H9 (cell line): ENCODE results near the gene RAET1G. TPM values are rescaled to one million over a fixed set of nuclear protein-coding genes. Genes with fewer than 3 reads are reported as not detected.

Experiments used
- DNase-seq: peaks from one replicate; pipeline ENCODE4 v3.0.0-alpha.2; 2017
- H2AFZ ChIP-seq: one replicate; pipeline ENCODE4 v1.6.1; 2013; ENCODE audit warnings: mild to moderate bottlenecking, low read length, control low read depth, moderate library complexity
- H2AK5ac ChIP-seq: 2 replicates; pipeline ENCODE4 v1.6.1; 2013; ENCODE audit warnings: low read length, control low read depth, mixed read lengths; ENCODE audit not compliant: insufficient read length
- H2BK120ac ChIP-seq: one replicate; pipeline ENCODE4 v1.6.1; 2013; ENCODE audit warnings: low read depth, mild to moderate bottlenecking, low read length, control low read depth, inconsistent platforms; ENCODE audit not compliant: poor library complexity, severe bottlenecking
- H2BK12ac ChIP-seq: 2 replicates; pipeline ENCODE4 v1.6.1; 2013; ENCODE audit warnings: low read length, control low read depth, mixed read lengths, low read depth; ENCODE audit not compliant: insufficient read length
- H2BK15ac ChIP-seq: 2 replicates; pipeline ENCODE4 v1.6.1; 2013; ENCODE audit warnings: low read depth, low read length, control low read depth
- H2BK20ac ChIP-seq: one replicate; pipeline ENCODE4 v1.6.1; 2013; ENCODE audit warnings: low read depth, mild to moderate bottlenecking, low read length, control low read depth, inconsistent platforms; ENCODE audit not compliant: poor library complexity, severe bottlenecking
- H2BK5ac ChIP-seq: 2 replicates; pipeline ENCODE4 v1.6.1; 2013; ENCODE audit warnings: low read length, control low read depth, mixed read lengths; ENCODE audit not compliant: insufficient read length
- H3K14ac ChIP-seq: 2 replicates; pipeline ENCODE4 v1.6.1; 2013; ENCODE audit warnings: low read length, control low read depth; ENCODE audit not compliant: insufficient read depth
- H3K18ac ChIP-seq: 2 replicates; pipeline ENCODE4 v1.6.1; 2013; ENCODE audit warnings: low read depth, mild to moderate bottlenecking, mixed read lengths, low read length, control low read depth; ENCODE audit not compliant: insufficient read length
- H3K23ac ChIP-seq: 2 replicates; pipeline ENCODE4 v1.6.1; 2013; ENCODE audit warnings: low read length, control low read depth, mixed read lengths, low read depth; ENCODE audit not compliant: insufficient read length
- H3K23me2 ChIP-seq: 2 replicates; pipeline ENCODE4 v1.6.1; 2013; ENCODE audit warnings: low read depth, mild to moderate bottlenecking, mixed read lengths, low read length, control low read depth; ENCODE audit not compliant: insufficient read length, poor library complexity, severe bottlenecking
- H3K27ac ChIP-seq: 2 replicates; pipeline ENCODE4 v1.5.1; 2013; ENCODE audit warnings: low read length, control low read depth, mixed read lengths, low read depth; ENCODE audit not compliant: insufficient read length
- H3K27me3 ChIP-seq: 2 replicates; pipeline ENCODE4 v1.6.1; 2013; ENCODE audit warnings: low read length, control low read depth, inconsistent platforms; ENCODE audit not compliant: insufficient read depth
- H3K4ac ChIP-seq: 2 replicates; pipeline ENCODE4 v1.6.1; 2013; ENCODE audit warnings: low read depth, mild to moderate bottlenecking, control low read depth, inconsistent platforms, low read length, moderate library complexity
- H3K4me1 ChIP-seq: 2 replicates; pipeline ENCODE4 v1.6.1; 2013; ENCODE audit warnings: low read length, control low read depth, inconsistent platforms; ENCODE audit not compliant: insufficient read depth
- H3K4me2 ChIP-seq: 2 replicates; pipeline ENCODE4 v1.6.1; 2013; ENCODE audit warnings: low read length, control low read depth, mixed read lengths; ENCODE audit not compliant: insufficient read length, insufficient read depth
- H3K56ac ChIP-seq: 2 replicates; pipeline ENCODE4 v1.6.1; 2013; ENCODE audit warnings: low read depth, mild to moderate bottlenecking, mixed read lengths, low read length, control low read depth; ENCODE audit not compliant: insufficient read length
- H3K79me1 ChIP-seq: 2 replicates; pipeline ENCODE4 v1.6.1; 2013; ENCODE audit warnings: low read depth, mild to moderate bottlenecking, moderate library complexity, low read length, control low read depth, inconsistent platforms; ENCODE audit not compliant: insufficient read depth, poor library complexity, severe bottlenecking
- H3K79me2 ChIP-seq: 2 replicates; pipeline ENCODE4 v1.6.1; 2013; ENCODE audit warnings: low read length, control low read depth, inconsistent platforms; ENCODE audit not compliant: insufficient read depth
- H3K9ac ChIP-seq: 2 replicates; pipeline ENCODE4 v1.6.1; 2013; ENCODE audit warnings: low read length, control low read depth, mixed read lengths; ENCODE audit not compliant: insufficient read length; ENCODE audit errors: extremely low read depth
- H3K9me3 ChIP-seq: one replicate; pipeline ENCODE4 v1.6.1; 2013; ENCODE audit warnings: low read depth, low read length, inconsistent platforms; ENCODE audit not compliant: control insufficient read depth
- H3T11ph ChIP-seq: one replicate; pipeline ENCODE4 v1.6.1; 2013; ENCODE audit warnings: mild to moderate bottlenecking, low read length, control low read depth, inconsistent platforms
- H4K20me1 ChIP-seq: one replicate; pipeline ENCODE4 v1.6.1; 2013; ENCODE audit not compliant: control insufficient read depth, insufficient read length, insufficient read depth
- H4K5ac ChIP-seq: 2 replicates; pipeline ENCODE4 v1.6.1; 2013; ENCODE audit warnings: low read depth, mild to moderate bottlenecking, mixed read lengths, low read length, control low read depth; ENCODE audit not compliant: insufficient read length
- H4K8ac ChIP-seq: replicated peaks from 2 replicates; pipeline ENCODE4 v1.6.1; 2013; ENCODE audit warnings: low read length, control low read depth, mixed read lengths, low read depth; ENCODE audit not compliant: insufficient read length
- H4K91ac ChIP-seq: 2 replicates; pipeline ENCODE4 v1.6.1; 2013; ENCODE audit warnings: low read depth, mild to moderate bottlenecking, moderate library complexity, mixed read lengths, low read length, control low read depth; ENCODE audit not compliant: insufficient read length
- H3K27ac Mint-ChIP-seq, 3 experiments: 2 replicates in 2 of 3; 3 replicates in 1 of 3; pipeline ENCODE4 v1.8.0; 2020 to 2021; ENCODE audit warnings: mixed read lengths in 3 of 3, mild to moderate bottlenecking in 1 of 3, moderate library complexity in 1 of 3
- H3K27me3 Mint-ChIP-seq: 2 replicates; pipeline ENCODE4 v1.8.0; 2021; ENCODE audit warnings: low read depth, mild to moderate bottlenecking, moderate library complexity, mixed read lengths
- H3K36me3 Mint-ChIP-seq, 3 experiments: 2 replicates in 2 of 3; 3 replicates in 1 of 3; pipeline ENCODE4 v1.8.0; 2020 to 2021; ENCODE audit warnings: low read depth in 3 of 3, mixed read lengths in 3 of 3; ENCODE audit not compliant: insufficient read depth in 1 of 3
- H3K4me1 Mint-ChIP-seq, 2 experiments: 2 replicates each; pipeline ENCODE4 v1.8.0; 2020; ENCODE audit warnings: mixed read lengths in 2 of 2
- H3K4me3 Mint-ChIP-seq, 2 experiments: 2 replicates in 1 of 2; 3 replicates in 1 of 2; pipeline ENCODE4 v1.8.0; 2020 to 2021; ENCODE audit warnings: mild to moderate bottlenecking in 2 of 2, mixed read lengths in 2 of 2, moderate library complexity in 1 of 2
- H3K9me3 Mint-ChIP-seq, 2 experiments: 2 replicates in 1 of 2; 3 replicates in 1 of 2; pipeline ENCODE4 v1.8.0; 2020; ENCODE audit warnings: mild to moderate bottlenecking in 2 of 2, mixed read lengths in 2 of 2, moderate library complexity in 1 of 2
- WGBS: extraction: QIAGEN DNeasy Blood & Tissue Kit; methylation state at CpG from one replicate; pipeline ENCODE4 v1.1.7; 2013; ENCODE audit warnings: missing lambda C conversion rate, low lambda C conversion rate, mixed read lengths; ENCODE audit not compliant: insufficient read length; ENCODE audit errors: extremely low coverage; 5-methylcytosine and 5-hydroxymethylcytosine counted together
- total RNA-seq: library from RNA; stranded (reverse); gene quantifications from 2 replicates; pipeline ENCODE4 v1.2.1, GENCODE V29; 2021
- TF ChIP-seq, protein P1 (sequence below): fragments of 200-600 bp; sonication (generic); conservative IDR thresholded peaks from 3 replicates; pipeline ENCODE4 v1.8.0; 2021; ENCODE audit warnings: antibody characterized with exemption, mild to moderate bottlenecking

The RAET1G gene
- total RNA-seq, 1 experiment from 2014 or later: not detected

DNA sequence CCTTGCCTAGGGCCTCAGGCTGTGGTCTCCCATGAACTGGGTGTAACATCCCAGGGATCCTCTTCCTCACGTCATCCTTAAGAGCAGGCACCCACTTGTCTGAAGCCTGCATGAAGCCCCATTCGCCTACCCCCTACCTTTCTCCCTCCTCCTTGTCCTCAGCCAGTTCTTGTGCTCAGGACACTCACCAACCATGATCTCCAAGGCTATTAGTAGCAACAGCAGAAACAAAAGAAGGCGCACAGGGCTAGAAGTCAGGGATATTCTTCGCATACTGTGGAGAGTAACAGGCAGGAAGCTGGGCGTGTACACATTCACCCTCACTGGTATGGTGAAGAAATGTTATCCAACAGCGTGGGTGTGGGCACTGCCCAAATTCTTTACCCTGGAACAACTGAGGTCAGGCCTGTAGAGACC is 32.3 kb downstream of the RAET1G start:
- Mint-ChIP-seq H3K27me3 (peaks cover 57% of the 10 kb centered on the region), H3K9me3 (no peaks in the 10 kb centered on the region), H3K36me3 (no peaks in the 10 kb centered on the region), H3K27ac (no peak overlapping the region), H3K4me3 (no peak overlapping the region), H3K4me1 (peaks cover 0 to 6% of the 10 kb centered on the region in 2 experiments; a peak in 3 of 4 replicates)
- no peak overlapping the region for H3K4me2 ChIP-seq
- H4K8ac ChIP-seq: no peak overlapping the region
- no peak overlapping the region for H3K27ac ChIP-seq
- H2AFZ ChIP-seq: no peak overlapping the region
- H3K79me2 ChIP-seq: no peaks in the 10 kb centered on the region
- WGBS: no CpG with 5 or more reads among the region's 6 CpGs
- H3K4me1 ChIP-seq: no peaks in the 10 kb centered on the region; the same call in 1 of the 2 replicates
- H4K5ac ChIP-seq: no peak overlapping the region
- H3K9me3 ChIP-seq: no peaks in the 10 kb centered on the region
- H2BK15ac ChIP-seq: no peak overlapping the region
- no peaks in the 10 kb centered on the region for H3K27me3 ChIP-seq
- H2AK5ac ChIP-seq: no peak overlapping the region
- no peak overlapping the region for H3K14ac ChIP-seq
- H2BK5ac ChIP-seq: no peak overlapping the region
- no peak overlapping the region for H3K4ac ChIP-seq
- H4K91ac ChIP-seq: no peak overlapping the region
- H2BK20ac ChIP-seq: no peak overlapping the region
- H3K23ac ChIP-seq: no peak overlapping the region
- no peak overlapping the region for H3T11ph ChIP-seq
- H2BK12ac ChIP-seq: no peak overlapping the region
- no peaks in the 10 kb centered on the region for H3K79me1 ChIP-seq
- H4K20me1 ChIP-seq: no peaks in the 10 kb centered on the region
- H3K56ac ChIP-seq: no peak overlapping the region
- DNase-seq: no peak
- H3K18ac ChIP-seq: no peak overlapping the region
- no peak overlapping the region for H3K9ac ChIP-seq
- no peaks in the 10 kb centered on the region for H3K23me2 ChIP-seq
- TF ChIP-seq, protein P1, sequence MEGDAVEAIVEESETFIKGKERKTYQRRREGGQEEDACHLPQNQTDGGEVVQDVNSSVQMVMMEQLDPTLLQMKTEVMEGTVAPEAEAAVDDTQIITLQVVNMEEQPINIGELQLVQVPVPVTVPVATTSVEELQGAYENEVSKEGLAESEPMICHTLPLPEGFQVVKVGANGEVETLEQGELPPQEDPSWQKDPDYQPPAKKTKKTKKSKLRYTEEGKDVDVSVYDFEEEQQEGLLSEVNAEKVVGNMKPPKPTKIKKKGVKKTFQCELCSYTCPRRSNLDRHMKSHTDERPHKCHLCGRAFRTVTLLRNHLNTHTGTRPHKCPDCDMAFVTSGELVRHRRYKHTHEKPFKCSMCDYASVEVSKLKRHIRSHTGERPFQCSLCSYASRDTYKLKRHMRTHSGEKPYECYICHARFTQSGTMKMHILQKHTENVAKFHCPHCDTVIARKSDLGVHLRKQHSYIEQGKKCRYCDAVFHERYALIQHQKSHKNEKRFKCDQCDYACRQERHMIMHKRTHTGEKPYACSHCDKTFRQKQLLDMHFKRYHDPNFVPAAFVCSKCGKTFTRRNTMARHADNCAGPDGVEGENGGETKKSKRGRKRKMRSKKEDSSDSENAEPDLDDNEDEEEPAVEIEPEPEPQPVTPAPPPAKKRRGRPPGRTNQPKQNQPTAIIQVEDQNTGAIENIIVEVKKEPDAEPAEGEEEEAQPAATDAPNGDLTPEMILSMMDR: no peak
- H2BK120ac ChIP-seq: no peak overlapping the region
